H1 (cell line): ENCODE results near the gene KCNN1. TPM values are rescaled to one million over a fixed set of nuclear protein-coding genes. Genes with fewer than 3 reads are reported as not detected.

Experiments
- CTCF ChIA-PET: fragments of 300-600 bp; sonication (Branson Sonifier 250); formaldehyde crosslinking; loops from one replicate; lab custom pipeline; 2021; ENCODE audit not compliant: partially characterized antibody; lab: Charles Lee
- POLR2A ChIA-PET: fragments of 300-600 bp; sonication (Branson Sonifier 250); formaldehyde crosslinking; loops from one replicate; lab custom pipeline; 2021; ENCODE audit warnings: inconsistent platforms; ENCODE audit not compliant: partially characterized antibody; lab: Charles Lee
- DNase-seq, 2 experiments: peaks; one replicate each; pipeline versions ENCODE4 v3.0.0 to v3.0.0-alpha.2; 2010 to 2022; ENCODE audit warnings: low spot score in 2 of 2, low read depth in 1 of 2, mixed read lengths in 1 of 2
- FAIRE-seq: peaks from 2 replicates; lab custom pipeline; 2011; peaks lifted over from hg19 to GRCh38; lab: Jason Lieb, UNC
- H2AFZ ChIP-seq: 2 replicates; pipeline ENCODE4 v1.8.1; 2012; ENCODE audit warnings: low read length, inconsistent platforms
- H2AK5ac ChIP-seq: 2 replicates; pipeline ENCODE4 v1.6.1; 2013; ENCODE audit warnings: low read depth, low read length
- H2BK120ac ChIP-seq: replicated peaks from 2 replicates; pipeline ENCODE3; 2013; ENCODE audit warnings: low read depth, low read length, inconsistent platforms
- H2BK12ac ChIP-seq: 2 replicates; pipeline ENCODE4 v1.6.1; 2013; ENCODE audit warnings: low read depth, low read length
- H2BK15ac ChIP-seq: 2 replicates; pipeline ENCODE4 v1.6.1; 2013; ENCODE audit warnings: low read length
- H2BK20ac ChIP-seq: 2 replicates; pipeline ENCODE4 v1.6.1; 2013; ENCODE audit warnings: low read length
- H2BK5ac ChIP-seq: 2 replicates; pipeline ENCODE4 v1.6.1; 2013; ENCODE audit warnings: low read depth, low read length
- H3K14ac ChIP-seq: 2 replicates; pipeline ENCODE4 v1.6.1; 2013; ENCODE audit warnings: inconsistent platforms; ENCODE audit not compliant: insufficient read length
- H3K18ac ChIP-seq: 2 replicates; pipeline ENCODE4 v1.6.1; 2013; ENCODE audit warnings: low read length; ENCODE audit errors: extremely low read depth
- H3K23ac ChIP-seq: 2 replicates; pipeline ENCODE4 v1.6.1; 2013; ENCODE audit warnings: inconsistent platforms; ENCODE audit not compliant: insufficient read length
- H3K23me2 ChIP-seq: 2 replicates; pipeline ENCODE4 v1.6.1; 2013; ENCODE audit warnings: low read depth, low read length
- H3K27ac ChIP-seq: 2 replicates; pipeline ENCODE4 v1.6.1; 2011; ENCODE audit warnings: low read depth, low read length, inconsistent platforms
- H3K27me3 ChIP-seq, 4 experiments: replicated peaks in 1 of 4; 1 replicate in 1 of 4; 2 replicates in 3 of 4; pipeline versions ENCODE4 v1.6.1 to v1.8.1; 2011 to 2013; ENCODE audit warnings: low read length in 3 of 4, mild to moderate bottlenecking in 3 of 4, inconsistent platforms in 2 of 4, mixed read lengths in 2 of 4, moderate library complexity in 1 of 4; ENCODE audit not compliant: control insufficient read depth in 3 of 4, insufficient read depth in 3 of 4; ENCODE audit errors: extremely low read depth in 1 of 4
- H3K36me3 ChIP-seq, 4 experiments: 2 replicates each; pipeline versions ENCODE4 v1.6.1 to v1.8.1; 2011 to 2013; ENCODE audit warnings: mild to moderate bottlenecking in 4 of 4, low read length in 3 of 4, moderate library complexity in 2 of 4, control low read depth in 1 of 4, inconsistent platforms in 1 of 4; ENCODE audit not compliant: insufficient read depth in 4 of 4, control insufficient read depth in 2 of 4
- H3K4ac ChIP-seq: replicated peaks from 2 replicates; pipeline ENCODE3; 2013; ENCODE audit warnings: low read length, low read depth, mixed read lengths, inconsistent platforms; ENCODE audit not compliant: insufficient read length
- H3K4me1 ChIP-seq, 4 experiments: replicated peaks in 1 of 4; 1 replicate in 1 of 4; 2 replicates in 3 of 4; pipeline versions ENCODE4 v1.6.1 to v1.8.1; 2011 to 2013; ENCODE audit warnings: low read length in 3 of 4, inconsistent platforms in 2 of 4, mixed read lengths in 1 of 4; ENCODE audit not compliant: insufficient read depth in 4 of 4, control insufficient read depth in 3 of 4
- H3K4me2 ChIP-seq, 2 experiments: 2 replicates each; pipeline versions ENCODE4 v1.6.1 to v1.8.1; 2011 to 2013; ENCODE audit warnings: low read depth in 2 of 2, low read length in 2 of 2, control low read depth in 1 of 2, inconsistent platforms in 1 of 2, mild to moderate bottlenecking in 1 of 2; ENCODE audit not compliant: insufficient read depth in 1 of 2
- H3K4me3 ChIP-seq, 4 experiments: fragments of 200-600, 300-600 bp in 1 of 4; sonication (generic), shearing (Covaris generic), sonication (Bioruptor Twin) in 1 of 4; 2 replicates each; pipeline versions ENCODE4 v1.5.1 to v1.8.1; 2011 to 2016; ENCODE audit warnings: low read length in 4 of 4, low read depth in 3 of 4, control low read depth in 2 of 4, inconsistent platforms in 2 of 4, mild to moderate bottlenecking in 2 of 4, mixed read lengths in 1 of 4, moderate library complexity in 1 of 4; ENCODE audit not compliant: insufficient read depth in 2 of 4; ENCODE audit errors: extremely low read depth in 1 of 4
- H3K56ac ChIP-seq: replicated peaks from 2 replicates; pipeline ENCODE3; 2013; ENCODE audit warnings: low read depth, mild to moderate bottlenecking, mixed read lengths, low read length, inconsistent platforms; ENCODE audit not compliant: insufficient read length
- H3K79me1 ChIP-seq: 2 replicates; pipeline ENCODE4 v1.6.1; 2013; ENCODE audit warnings: low read depth, low read length, control low read depth
- H3K79me2 ChIP-seq, 2 experiments: 2 replicates each; pipeline versions ENCODE4 v1.6.1 to v1.8.1; 2012 to 2013; ENCODE audit warnings: low read length in 2 of 2, mild to moderate bottlenecking in 2 of 2, inconsistent platforms in 1 of 2; ENCODE audit not compliant: insufficient read depth in 2 of 2, control insufficient read depth in 1 of 2
- H3K9ac ChIP-seq, 4 experiments: replicated peaks in 1 of 4; 1 replicate in 1 of 4; 2 replicates in 3 of 4; pipeline versions ENCODE4 v1.6.1 to v1.8.1; 2011 to 2013; ENCODE audit warnings: low read depth in 3 of 4, low read length in 3 of 4, control low read depth in 2 of 4, mild to moderate bottlenecking in 2 of 4, moderate library complexity in 2 of 4, inconsistent platforms in 1 of 4; ENCODE audit errors: extremely low read depth in 1 of 4
- H3K9me3 ChIP-seq, 2 experiments: 2 replicates each; pipeline versions ENCODE4 v1.6.1 to v1.8.1; 2012 to 2013; ENCODE audit warnings: mild to moderate bottlenecking in 2 of 2, moderate library complexity in 2 of 2, control low read depth in 1 of 2, inconsistent platforms in 1 of 2, low read depth in 1 of 2, low read length in 1 of 2, mixed read lengths in 1 of 2; ENCODE audit not compliant: insufficient read depth in 2 of 2
- H4K20me1 ChIP-seq, 2 experiments: replicated peaks in 1 of 2; 2 replicates each; pipeline versions ENCODE3 to v1.8.1; 2011 to 2013; ENCODE audit warnings: inconsistent platforms in 2 of 2, low read length in 2 of 2, mild to moderate bottlenecking in 1 of 2; ENCODE audit not compliant: insufficient read depth in 2 of 2, control insufficient read depth in 1 of 2
- H4K5ac ChIP-seq: 2 replicates; pipeline ENCODE4 v1.6.1; 2013; ENCODE audit warnings: low read length, low read depth, mixed read lengths, inconsistent platforms; ENCODE audit not compliant: insufficient read length
- H4K8ac ChIP-seq: 2 replicates; pipeline ENCODE4 v1.8.0; 2013; ENCODE audit warnings: mild to moderate bottlenecking, moderate library complexity, low read length, inconsistent platforms; ENCODE audit not compliant: insufficient read depth; ENCODE audit errors: extremely low read depth
- H4K91ac ChIP-seq: replicated peaks from 2 replicates; pipeline ENCODE3; 2013; ENCODE audit warnings: low read length, mixed read lengths, inconsistent platforms; ENCODE audit not compliant: insufficient read length
- ATF3 ChIP-seq: IDR thresholded peaks from 2 replicates; pipeline ENCODE4 v1.6.1; 2011; ENCODE audit warnings: low read depth, mild to moderate bottlenecking, low read length; ENCODE audit not compliant: insufficient read depth
- BCL11A ChIP-seq, 2 experiments: IDR thresholded peaks; one replicate each; pipeline ENCODE4 v1.6.1; 2011; ENCODE audit warnings: low read depth in 2 of 2, low read length in 2 of 2, mild to moderate bottlenecking in 2 of 2
- HDAC2 ChIP-seq, 2 experiments: fragments of 300-600 bp in 1 of 2; sonication (generic) in 1 of 2; IDR thresholded peaks; 2 replicates each; pipeline ENCODE4 v1.6.1; 2011 to 2012; ENCODE audit warnings: low read depth in 2 of 2, low read length in 2 of 2, mild to moderate bottlenecking in 2 of 2, moderate library complexity in 2 of 2, borderline replicate concordance in 1 of 2, inconsistent platforms in 1 of 2
- KDM4A ChIP-seq: IDR thresholded peaks from one replicate; pipeline ENCODE4 v1.7.1; 2012; ENCODE audit warnings: low read depth, mild to moderate bottlenecking, moderate library complexity, low read length, inconsistent platforms; ENCODE audit not compliant: severe bottlenecking
- MAFK ChIP-seq: IDR thresholded peaks from 2 replicates; pipeline ENCODE4 v1.6.1; 2012; ENCODE audit warnings: low read depth, mild to moderate bottlenecking, improper control_type of control experiment, low read length
- NANOG ChIP-seq: IDR thresholded peaks from 2 replicates; pipeline ENCODE4 v1.6.1; 2011; ENCODE audit warnings: low read length, low read depth, mild to moderate bottlenecking, inconsistent platforms; ENCODE audit not compliant: insufficient read depth, poor library complexity, severe bottlenecking
- POLR2A ChIP-seq, 2 experiments: IDR thresholded peaks; 1 replicate in 1 of 2; 2 replicates in 1 of 2; pipeline ENCODE4 v1.6.1; 2011; ENCODE audit warnings: low read depth in 2 of 2, low read length in 2 of 2, mild to moderate bottlenecking in 2 of 2; ENCODE audit errors: control extremely low read depth in 1 of 2
- POLR2AphosphoS5 ChIP-seq: IDR thresholded peaks from 2 replicates; pipeline ENCODE4 v1.6.1; 2011; ENCODE audit warnings: low read depth, low read length
- SIX5 ChIP-seq: IDR thresholded peaks from 2 replicates; pipeline ENCODE4 v1.6.1; 2011; ENCODE audit warnings: mild to moderate bottlenecking, low read depth, low read length
- SP4 ChIP-seq: IDR thresholded peaks from 2 replicates; pipeline ENCODE4 v1.6.1; 2012; ENCODE audit warnings: low read length, inconsistent platforms
- TAF1 ChIP-seq: IDR thresholded peaks from 2 replicates; pipeline ENCODE4 v1.6.1; 2011; ENCODE audit warnings: mild to moderate bottlenecking, low read depth, low read length
- TCF12 ChIP-seq: IDR thresholded peaks from 2 replicates; pipeline ENCODE4 v1.6.1; 2011; ENCODE audit warnings: low read depth, mild to moderate bottlenecking, low read length
- ZNF274 ChIP-seq: IDR thresholded peaks from 2 replicates; pipeline ENCODE4 v1.7.0; 2012; ENCODE audit warnings: low read length, borderline replicate concordance; ENCODE audit errors: extremely low read depth
- WGBS, 2 experiments: shearing (Covaris generic) in 1 of 2; methylation state at CpG; one replicate each; pipeline versions ENCODE4 v1.1.6 to v1.1.7; 2013 to 2015; ENCODE audit warnings: low lambda C conversion rate in 2 of 2, mixed read lengths in 2 of 2, inconsistent platforms in 1 of 2, low coverage in 1 of 2, missing lambda C conversion rate in 1 of 2; ENCODE audit not compliant: insufficient replicate concordance in 2 of 2, insufficient coverage in 1 of 2, insufficient read length in 1 of 2; ENCODE audit errors: extremely low coverage in 1 of 2, missing lambda C conversion rate in 1 of 2; 5-methylcytosine and 5-hydroxymethylcytosine counted together
- polyA plus RNA-seq, 7 experiments: library from polyadenylated mRNA; depleted of rRNA in 3 of 7; stranded (reverse) in 5 of 7; unstranded in 2 of 7; fragments of >200 nt in 5 of 7; fragments of 200-250 nt in 2 of 7; gene quantifications; 1 replicate in 5 of 7; 2 replicates in 1 of 7; 4 replicates in 1 of 7; pipeline versions ENCODE4 v1.2.1 to v1.2.3, GENCODE V29; 2011 to 2013; ENCODE audit warnings: missing spikeins in 2 of 7, mixed read lengths in 2 of 7
- total RNA-seq: library from RNA; stranded (reverse); fragmentation: NEBNext Ultra II Directional; extraction: Animal tissue kit (Norgen Biotek cat#: 25700); gene quantifications from 2 replicates; pipeline ENCODE4 v1.2.1, GENCODE V29; 2021

The KCNN1 gene
- total and polyA plus RNA-seq, 2 of the 8 experiments (the other 6 are each of a cell fraction or from before 2014, with no cell fraction given), result 11.0 to 12.5 TPM

GRCh38 chr19:18008814-18009213 lies 41.9 kb downstream of the KCNN1 start:
- no peak overlapping the region for H3K4me3 ChIP-seq
- no peak overlapping the region for H3K56ac ChIP-seq
- no peak for DNase-seq
- H3K23me2 ChIP-seq, result peaks cover 12% of the 10 kb centered on the region
- H4K91ac ChIP-seq, result no peak overlapping the region
- CTCF ChIA-PET, result interaction anchor here (0.8 to 3.3 kb wide), 2 partner anchors 13 to 50 kb away, joined by 3 to 34 read pairs; no protein-coding TSS in a partner anchor
- peak overlapping the region; percentile 78; the same call in 1 of the 2 replicates for H4K8ac ChIP-seq
- H2BK5ac ChIP-seq, result no peak overlapping the region; the same call in 1 of the 2 replicates
- no peak overlapping the region for H3K27ac ChIP-seq
- no peaks in the 10 kb centered on the region for H4K20me1 ChIP-seq
- H3K4me2 ChIP-seq, result peak overlapping the region in 1 of 2 experiments; percentile 57; a peak in 1 of 4 replicates
- H3K18ac ChIP-seq, result no peak overlapping the region
- H2BK12ac ChIP-seq, result no peak overlapping the region
- no peak overlapping the region for H3K23ac ChIP-seq
- H3K9me3 ChIP-seq, result peaks cover 0 to 3% of the 10 kb centered on the region in 2 experiments; a peak in 1 of 4 replicates
- H2AFZ ChIP-seq, result no peak overlapping the region
- H3K36me3 ChIP-seq, result peaks cover 0 to 2% (median 0%) of the 10 kb centered on the region in 4 experiments; a peak in 1 of 8 replicates
- no peak for FAIRE-seq
- peaks cover 0 to 11% (median 4%) of the 10 kb centered on the region in 4 experiments; a peak in 5 of 7 replicates for H3K4me1 ChIP-seq
- H4K5ac ChIP-seq, result no peak overlapping the region
- WGBS, 2 experiments, result 88% methylated on average over 8 of the region's 11 CpGs; no CpG with 5 or more reads in 1 of the 2 experiments
- no peak overlapping the region for H3K9ac ChIP-seq
- H3K79me1 ChIP-seq, result no peaks in the 10 kb centered on the region
- H3K4ac ChIP-seq, result no peak overlapping the region
- no peak overlapping the region for H2BK15ac ChIP-seq
- H3K27me3 ChIP-seq, result no peaks in the 10 kb centered on the region; a peak in 1 of 7 replicates
- H2BK20ac ChIP-seq, result no peak overlapping the region
- H2BK120ac ChIP-seq, result no peak overlapping the region
- POLR2A ChIA-PET, result interaction anchor here (0.8 to 2.0 kb wide), 5 partner anchors 17 to 90 kb away, joined by 3 to 4 read pairs (median 4); no protein-coding TSS in a partner anchor
- H3K79me2 ChIP-seq, result no peaks in the 10 kb centered on the region
- no peak overlapping the region for H2AK5ac ChIP-seq
- no peak overlapping the region for H3K14ac ChIP-seq
- TF ChIP-seq POLR2AphosphoS5, result no peak
- TF ChIP-seq ZNF274, result no peak
- no peak for TF ChIP-seq TCF12
- no peak for TF ChIP-seq SP4
- TF ChIP-seq MAFK, result no peak
- TF ChIP-seq TAF1, result no peak
- no peak for TF ChIP-seq HDAC2 (IDR thresholded peaks at IDR 0.05; ENCODE audit: borderline replicate concordance in 1 of 2, low read depth in 2 of 2, low read length in 2 of 2)
- no peak for TF ChIP-seq NANOG
- no peak for TF ChIP-seq SIX5
- no peak for TF ChIP-seq KDM4A
- no peak for TF ChIP-seq POLR2A (IDR thresholded peaks at IDR 0.05; ENCODE audit: control extremely low read depth in 1 of 2, low read depth in 2 of 2, low read length in 2 of 2)
- TF ChIP-seq BCL11A (IDR thresholded peaks at IDR 0.05; ENCODE audit: low read depth in 2 of 2, low read length in 2 of 2), result no peak
- no peak for TF ChIP-seq ATF3
